Ascending aorta (tissue), 2 donors: ENCODE data around the gene CFAP251. TPM values are rescaled to one million over a fixed set of nuclear protein-coding genes. Genes with fewer than 3 reads are reported as not detected.
A peak's percentile ranks its signal among the peaks of the same experiment; 100 is the strongest.
"Not testable (repeated sequence)": the region's sequence is repeated elsewhere in the genome, so short reads cannot be mapped to it uniquely, and the experiment has no call there.

Experiments used
- DNase-seq, 2 donors: peaks; one replicate each; pipeline ENCODE4 v3.0.0-alpha.2; 2019; ENCODE audit warnings: low spot score in 2 of 2
- H3K27ac ChIP-seq, 2 donors: fragments of 200-600 bp; sonication (generic); one replicate each; pipeline ENCODE4 v1.5.1; 2016 to 2017; ENCODE audit warnings: mild to moderate bottlenecking in 1 of 2
- H3K27me3 ChIP-seq: fragments of 200-600 bp; sonication (generic); one replicate; pipeline ENCODE4 v1.5.1; 2017
- H3K36me3 ChIP-seq, 2 donors: fragments of 200-600 bp; sonication (generic); one replicate each; pipeline ENCODE4 v1.5.1; 2016
- H3K4me1 ChIP-seq, 2 donors: fragments of 200-600 bp; sonication (generic); one replicate each; pipeline ENCODE4 v1.5.1; 2016 to 2017; ENCODE audit warnings: mild to moderate bottlenecking in 1 of 2
- H3K4me3 ChIP-seq, 2 donors: fragments of 200-600 bp; sonication (generic); one replicate each; pipeline ENCODE4 v1.5.1; 2016 to 2017; ENCODE audit warnings: mild to moderate bottlenecking in 1 of 2
- H3K9me3 ChIP-seq, 2 donors: fragments of 200-600 bp; sonication (generic); one replicate each; pipeline ENCODE4 v1.5.1; 2016
- intact Hi-C: fragments of 100-400 bp; cut with DNase I; formaldehyde crosslinking; loops from one replicate; pipeline ENCODE4 v1.15.1; 2023
- total RNA-seq: library from RNA; depleted of rRNA; stranded (reverse); fragments of >200 nt; gene quantifications from one replicate; pipeline ENCODE4 v1.1.0, GENCODE V29; 2016
- TF ChIP-seq, protein P1 (sequence below), 3 experiments: fragments of 200-600 bp in 2 of 3; fragments of 450-650 bp in 1 of 3; sonication (generic) in 2 of 3; IDR thresholded peaks; one replicate each; pipeline ENCODE4 v1.5.1; 2016 to 2019; ENCODE audit warnings: antibody characterized with exemption in 3 of 3, mild to moderate bottlenecking in 1 of 3, moderate library complexity in 1 of 3

Gene CFAP251
- total RNA-seq, 1 donor from 2014 or later: 0.75 TPM

DNA sequence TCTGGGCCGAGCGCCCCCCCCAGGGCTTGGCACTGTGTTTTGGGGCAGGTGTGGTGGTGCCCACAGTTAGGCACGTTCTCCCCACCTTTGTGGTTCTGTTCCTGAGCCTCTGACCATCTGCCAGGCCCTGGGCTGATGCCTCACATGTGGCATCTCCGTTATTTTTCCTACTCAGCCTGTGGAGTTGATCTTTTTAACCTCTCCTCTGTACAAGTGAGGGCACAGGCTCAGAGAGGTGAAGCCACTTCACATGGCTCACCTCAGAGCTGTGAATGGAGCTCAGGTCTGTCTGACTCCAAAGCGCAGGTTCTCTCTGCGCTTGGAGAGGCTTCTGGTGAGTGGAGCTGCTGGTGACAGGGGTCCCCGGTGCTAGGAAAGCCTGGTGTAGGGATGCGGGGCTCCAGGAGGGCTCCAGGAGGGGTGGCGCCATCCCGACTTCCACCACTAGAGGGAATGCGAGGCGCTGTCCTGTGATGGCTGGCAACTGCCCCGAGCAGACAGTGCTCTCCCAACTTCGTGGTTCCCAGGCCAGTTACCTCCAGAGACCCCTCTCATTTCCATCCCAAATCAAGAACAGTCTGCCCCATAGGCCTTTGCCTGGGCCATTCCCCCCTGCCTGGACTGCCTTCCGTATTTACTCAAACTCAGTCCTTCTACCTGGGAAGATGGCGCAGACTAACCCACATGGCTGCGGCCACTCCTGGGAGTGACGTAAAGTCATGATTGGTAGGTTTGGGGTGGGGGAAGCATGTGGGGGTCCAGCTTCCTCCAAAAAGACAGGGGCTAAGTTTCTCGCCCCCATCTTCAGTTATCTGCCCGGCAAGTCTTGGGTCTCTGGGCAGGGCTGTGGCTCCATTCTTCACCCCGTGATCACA lies 113.2 kb downstream of the CFAP251 start:
- Histone ChIP-seq H3K4me3 (no peak overlapping the region), H3K27me3 (no peaks in the 10 kb centered on the region), H3K9me3 (no peaks in the 10 kb centered on the region), H3K4me1 (peaks cover 0 to 12% of the 10 kb centered on the region in 2 donors), H3K36me3 (peaks cover 0 to 9% of the 10 kb centered on the region in 2 donors), H3K27ac (no peak overlapping the region)
- intact Hi-C loops: no loop called here
- TF ChIP-seq, protein P1, sequence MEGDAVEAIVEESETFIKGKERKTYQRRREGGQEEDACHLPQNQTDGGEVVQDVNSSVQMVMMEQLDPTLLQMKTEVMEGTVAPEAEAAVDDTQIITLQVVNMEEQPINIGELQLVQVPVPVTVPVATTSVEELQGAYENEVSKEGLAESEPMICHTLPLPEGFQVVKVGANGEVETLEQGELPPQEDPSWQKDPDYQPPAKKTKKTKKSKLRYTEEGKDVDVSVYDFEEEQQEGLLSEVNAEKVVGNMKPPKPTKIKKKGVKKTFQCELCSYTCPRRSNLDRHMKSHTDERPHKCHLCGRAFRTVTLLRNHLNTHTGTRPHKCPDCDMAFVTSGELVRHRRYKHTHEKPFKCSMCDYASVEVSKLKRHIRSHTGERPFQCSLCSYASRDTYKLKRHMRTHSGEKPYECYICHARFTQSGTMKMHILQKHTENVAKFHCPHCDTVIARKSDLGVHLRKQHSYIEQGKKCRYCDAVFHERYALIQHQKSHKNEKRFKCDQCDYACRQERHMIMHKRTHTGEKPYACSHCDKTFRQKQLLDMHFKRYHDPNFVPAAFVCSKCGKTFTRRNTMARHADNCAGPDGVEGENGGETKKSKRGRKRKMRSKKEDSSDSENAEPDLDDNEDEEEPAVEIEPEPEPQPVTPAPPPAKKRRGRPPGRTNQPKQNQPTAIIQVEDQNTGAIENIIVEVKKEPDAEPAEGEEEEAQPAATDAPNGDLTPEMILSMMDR (IDR thresholded peaks at IDR 0.05): peak; percentile 37 to 52 (median 46)
- DNase-seq: no peak

GRCh38 chr12:122032580-122032979 lies 114.2 kb downstream of the CFAP251 start:
- intact Hi-C loops: no loop called here

GRCh38 chr12:122035292-122035691 lies 116.9 kb downstream of the CFAP251 start:
- Histone ChIP-seq H3K4me3 (no peak overlapping the region), H3K27me3 (no peaks in the 10 kb centered on the region), H3K36me3 (peaks cover 0 to 30% of the 10 kb centered on the region in 2 donors), H3K27ac (peak overlapping the region; percentile 32 to 52), H3K9me3 (no peaks in the 10 kb centered on the region), H3K4me1 (peaks cover 0 to 9% of the 10 kb centered on the region in 2 donors)
- intact Hi-C loops: no loop called here
- TF ChIP-seq, protein P1 (IDR thresholded peaks at IDR 0.05): no peak
- no peak for DNase-seq

More at GRCh38 chr12:122032580-122032979, 114.2 kb downstream of the CFAP251 start:
- H3K27me3 ChIP-seq: no peaks in the 10 kb centered on the region
- H3K9me3 ChIP-seq: no peaks in the 10 kb centered on the region
- peaks cover 0 to 12% of the 10 kb centered on the region in 2 donors for H3K4me1 ChIP-seq
- H3K36me3 ChIP-seq: peaks cover 0 to 19% of the 10 kb centered on the region in 2 donors
- no peak overlapping the region for H3K27ac ChIP-seq
- no peak overlapping the region for H3K4me3 ChIP-seq
- no peak for DNase-seq
- TF ChIP-seq, protein P1 (IDR thresholded peaks at IDR 0.05): no peak

GRCh38 chr12:122036153-122036552 lies 117.8 kb downstream of the CFAP251 start:
- peaks cover 0 to 30% of the 10 kb centered on the region in 2 donors for H3K36me3 ChIP-seq
- no peak overlapping the region for H3K27ac ChIP-seq
- H3K4me1 ChIP-seq: peaks cover 0 to 9% of the 10 kb centered on the region in 2 donors
- H3K27me3 ChIP-seq: no peaks in the 10 kb centered on the region
- no peak overlapping the region for H3K4me3 ChIP-seq
- TF ChIP-seq, protein P1 (IDR thresholded peaks at IDR 0.05): no peak
- intact Hi-C loops: no loop called here
- H3K9me3 ChIP-seq: no peaks in the 10 kb centered on the region
- no peak for DNase-seq

GRCh38 chr12:122040579-122041386 lies 122.4 kb downstream of the CFAP251 start:
- no peaks in the 10 kb centered on the region for H3K9me3 ChIP-seq
- H3K27me3 ChIP-seq: no peaks in the 10 kb centered on the region
- no peak for DNase-seq
- TF ChIP-seq, protein P1 (IDR thresholded peaks at IDR 0.05): no peak
- intact Hi-C loops: no loop called here
- H3K4me1 ChIP-seq: no peaks in the 10 kb centered on the region
- H3K4me3 ChIP-seq: no peak overlapping the region
- H3K36me3 ChIP-seq: peaks cover 17 to 50% of the 10 kb centered on the region in 2 donors
- H3K27ac ChIP-seq: no peak overlapping the region

GRCh38 chr12:122041458-122041857 lies 123.1 kb downstream of the CFAP251 start:
- H3K9me3 ChIP-seq, intact Hi-C loops, H3K27me3 ChIP-seq, H3K27ac ChIP-seq, H3K4me3 ChIP-seq, H3K4me1 ChIP-seq, DNase-seq: not testable (repeated sequence)
- peaks cover 17 to 49% of the 10 kb centered on the region in 2 donors for H3K36me3 ChIP-seq
